ENCODE results near the gene MAP3K8.

MAP3K8 gene

DNA sequence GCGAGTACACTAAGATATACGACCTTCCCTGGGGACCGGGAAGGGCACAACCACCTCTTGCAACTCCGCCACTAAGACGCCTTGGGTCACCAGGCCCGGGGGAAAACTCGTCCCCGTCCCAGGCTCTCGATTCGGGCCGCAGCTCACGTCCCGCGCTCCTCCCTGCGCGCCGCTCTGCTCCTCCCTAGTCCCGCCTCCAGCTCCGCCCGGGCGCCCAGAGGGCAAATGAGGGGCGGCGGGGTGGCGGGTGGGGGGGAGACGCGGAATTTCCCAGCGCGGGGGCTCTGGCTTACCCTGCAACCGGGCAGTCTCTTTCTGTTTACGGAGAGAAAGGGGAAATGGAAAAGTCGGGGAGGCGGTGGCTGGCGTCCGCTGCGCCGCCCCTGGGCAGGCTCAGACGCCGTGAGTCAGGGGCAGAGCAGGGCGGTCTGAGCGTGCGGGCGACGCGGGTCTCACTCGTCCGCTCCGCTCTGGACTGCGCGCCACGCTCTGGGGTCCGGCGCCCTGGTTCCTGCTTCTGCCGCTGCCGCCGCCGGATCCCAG, at the start of gene MAP3K8:
TSS of gene MAP3K8 (plus strand) at position 455 of the 543 bp plus-strand sequence. CDS start 4,755 bp downstream, outside the sequence.
- DNase-seq = peak; percentile 89

DNA sequence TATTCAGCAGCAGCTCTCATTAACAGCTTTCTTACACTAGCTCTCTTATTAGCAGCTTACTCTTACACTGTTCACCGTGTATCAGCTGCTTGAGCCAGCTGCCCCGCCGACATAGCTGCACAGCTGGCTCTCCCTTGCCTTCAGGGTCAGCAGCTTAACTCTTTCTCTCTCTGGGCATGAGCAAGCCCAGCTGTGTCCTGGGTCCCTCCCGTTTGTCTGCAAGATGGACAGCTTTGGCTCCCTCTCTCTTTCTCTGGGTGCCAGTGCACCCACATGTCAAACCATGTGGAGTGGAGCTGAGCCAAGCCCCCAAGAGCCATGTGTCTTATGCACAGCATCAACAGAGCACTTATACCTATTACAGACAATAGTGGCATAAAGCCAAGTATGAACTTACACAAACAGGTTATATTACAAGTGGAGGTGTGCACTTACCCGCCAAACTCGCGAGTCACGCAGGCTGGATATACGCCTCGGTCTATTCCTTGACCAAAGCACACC, 49.2 kb upstream of the MAP3K8 start:
- DNase-seq = no peak

DNA sequence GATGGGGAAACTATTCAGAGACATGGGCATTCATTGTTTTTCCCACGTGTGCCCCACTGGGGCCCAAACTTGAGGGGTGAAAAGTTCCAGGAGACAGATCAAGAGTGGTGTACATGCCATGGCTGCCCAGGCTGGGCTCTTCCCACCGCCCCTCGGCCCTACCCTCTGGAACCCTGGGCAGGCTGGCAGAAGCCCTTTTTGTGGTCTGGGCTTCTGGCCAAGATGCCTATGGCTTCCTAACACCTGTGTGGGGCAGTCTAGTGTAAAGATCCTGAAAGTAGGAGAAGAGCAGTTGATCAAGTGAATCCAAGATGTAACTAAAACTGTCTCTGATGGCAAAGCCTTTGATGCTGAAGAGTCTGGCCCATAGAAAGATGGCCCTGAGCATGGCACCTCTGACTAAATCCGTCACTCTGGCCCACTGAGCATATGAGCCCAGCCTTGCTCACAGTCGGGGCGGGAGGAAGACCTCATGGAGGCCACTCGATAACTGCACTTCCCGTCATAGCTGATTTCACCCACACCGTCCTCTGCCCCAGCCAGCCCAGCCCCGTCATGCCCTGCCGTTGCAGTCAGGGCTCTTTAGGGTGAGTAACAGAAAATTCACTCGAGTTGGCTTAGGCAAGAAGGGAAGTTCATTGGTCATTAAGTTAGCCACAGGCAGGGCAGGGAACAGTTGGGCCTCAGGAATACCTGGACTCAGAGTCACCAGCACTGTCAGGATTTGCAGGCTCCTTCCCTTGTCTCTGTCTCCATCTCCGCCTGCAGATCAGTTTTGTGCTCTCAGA, 47.0 kb upstream of the MAP3K8 start:
- DNase-seq = no peak

DNA sequence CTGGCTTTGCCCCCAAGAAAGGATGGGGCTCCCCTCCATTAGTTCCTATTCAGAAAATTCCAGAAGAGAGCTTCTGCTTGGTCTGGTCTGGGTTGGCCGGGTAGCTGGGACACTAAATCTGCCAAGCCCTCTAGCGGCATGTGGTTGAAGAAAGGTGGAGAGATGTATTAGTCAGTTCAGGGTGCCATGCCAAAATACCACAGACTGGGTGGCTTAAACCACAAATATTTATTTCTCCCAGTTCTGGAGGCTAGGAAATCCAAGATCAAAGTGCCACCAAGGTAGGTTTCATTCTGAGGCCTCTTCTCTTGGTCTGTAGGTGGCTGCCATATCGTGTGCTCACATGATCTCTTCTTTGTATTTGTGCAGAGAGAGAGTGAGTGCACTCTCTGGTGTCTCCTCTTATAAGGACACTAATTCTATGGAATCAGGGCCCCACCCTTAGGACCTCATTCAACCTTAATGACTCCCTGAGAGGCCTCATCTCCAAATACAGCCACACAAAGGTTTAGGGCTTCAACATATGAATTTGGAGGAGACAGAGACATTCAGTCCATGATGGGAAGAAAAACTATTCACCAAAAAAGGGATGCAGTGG, 46.2 kb upstream of the MAP3K8 start:
- DNase-seq = no peak

DNA sequence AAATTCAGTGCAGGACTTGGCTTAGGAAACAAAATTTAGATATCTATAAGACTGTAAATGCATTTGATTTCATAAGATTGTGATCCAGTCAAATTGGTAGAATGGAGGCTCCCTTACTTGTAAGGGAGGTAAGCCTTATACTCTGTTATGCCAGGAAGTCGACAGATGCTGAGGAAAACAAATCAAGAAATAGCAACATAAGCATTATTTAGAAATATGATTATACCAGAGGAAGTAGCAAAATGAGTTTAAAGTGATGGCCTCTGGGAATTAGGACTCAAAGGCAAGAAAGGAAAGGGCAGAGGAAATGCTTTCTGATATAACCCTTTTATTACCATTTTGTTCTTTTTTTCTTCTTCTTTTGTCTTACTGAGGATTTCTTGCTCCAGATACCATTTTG, 44.4 kb upstream of the MAP3K8 start:
- no peak for DNase-seq

DNA sequence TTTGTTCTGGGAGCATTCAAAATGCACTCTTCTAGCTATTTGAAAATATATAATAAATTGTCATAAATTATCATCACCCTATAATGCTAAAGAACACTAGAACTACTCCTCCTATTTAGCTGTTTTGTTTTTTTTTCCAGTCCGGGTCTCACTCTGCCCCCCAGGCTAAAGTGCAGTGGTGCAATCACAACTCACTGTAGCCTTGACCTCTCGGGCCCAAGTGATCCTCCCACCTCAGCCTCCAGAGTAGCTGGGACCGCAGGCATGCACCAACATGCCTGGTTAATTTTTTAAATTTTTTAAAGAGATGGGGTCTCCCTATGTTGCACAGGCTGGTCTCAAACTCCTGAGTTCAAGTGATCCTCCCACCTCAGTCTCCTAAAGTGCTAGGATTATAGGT, 43.8 kb upstream of the MAP3K8 start:
- no peak for DNase-seq

DNA sequence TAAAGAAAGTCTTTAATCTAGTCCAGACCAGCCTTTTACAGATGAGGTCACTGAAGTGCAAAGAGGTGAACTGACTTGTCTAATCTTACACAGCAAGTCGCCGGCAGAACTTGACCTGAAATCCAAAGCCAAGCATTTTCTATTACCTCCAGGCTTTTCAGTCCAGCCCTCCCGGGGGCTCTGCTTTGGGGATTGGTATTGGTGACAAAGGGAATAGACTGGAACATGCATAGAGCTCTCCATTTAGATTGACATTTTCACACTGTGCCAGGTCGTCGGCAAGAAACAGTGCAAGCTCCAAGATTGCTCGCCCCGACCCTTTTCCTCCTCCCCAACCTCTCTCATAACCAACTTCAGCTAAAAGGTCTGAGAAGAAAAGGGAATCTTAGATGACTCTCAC, 42.7 kb upstream of the MAP3K8 start:
- no peak for DNase-seq

DNA sequence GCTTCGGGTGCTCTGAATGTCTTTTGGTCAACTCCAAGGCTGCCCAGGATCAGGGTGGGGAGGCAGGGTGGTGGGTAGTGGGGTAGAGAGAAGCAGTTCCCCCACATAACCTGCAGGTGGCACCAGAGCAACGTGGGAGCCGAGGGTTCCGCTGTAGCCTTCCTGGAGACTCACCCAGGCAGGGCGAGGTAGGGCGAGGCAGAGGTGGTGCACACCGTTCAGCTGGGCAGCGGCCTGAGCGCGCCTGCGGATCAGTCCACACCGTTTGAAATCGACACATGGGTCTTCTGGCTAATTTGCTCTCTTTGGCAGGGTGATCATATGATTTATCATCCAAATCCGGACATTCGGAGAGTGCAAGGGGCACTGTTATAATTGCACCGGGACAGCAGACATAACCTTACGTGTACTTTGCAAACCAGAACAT, 41.4 kb upstream of the MAP3K8 start:
- peak; percentile 76 for DNase-seq

DNA sequence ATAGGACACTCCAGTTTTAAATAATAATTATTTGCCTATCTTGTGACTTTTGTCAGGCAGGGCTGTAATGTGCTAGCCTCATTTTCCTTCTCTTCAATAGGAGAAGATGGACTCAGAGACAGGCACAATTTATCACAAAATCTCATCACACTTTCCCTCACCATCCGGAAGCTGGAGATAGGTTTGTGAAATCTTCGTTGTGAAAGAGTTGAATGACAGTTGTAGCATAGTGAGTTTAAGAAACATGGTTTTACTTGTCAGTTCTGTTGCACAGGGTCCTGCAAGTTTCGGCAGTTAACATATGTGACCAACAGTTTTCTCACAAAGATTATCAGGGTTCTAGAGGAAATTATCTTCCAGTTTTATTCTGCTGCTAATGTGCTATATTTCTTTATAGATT, 37.7 kb upstream of the MAP3K8 start:
- no peak for DNase-seq

DNA sequence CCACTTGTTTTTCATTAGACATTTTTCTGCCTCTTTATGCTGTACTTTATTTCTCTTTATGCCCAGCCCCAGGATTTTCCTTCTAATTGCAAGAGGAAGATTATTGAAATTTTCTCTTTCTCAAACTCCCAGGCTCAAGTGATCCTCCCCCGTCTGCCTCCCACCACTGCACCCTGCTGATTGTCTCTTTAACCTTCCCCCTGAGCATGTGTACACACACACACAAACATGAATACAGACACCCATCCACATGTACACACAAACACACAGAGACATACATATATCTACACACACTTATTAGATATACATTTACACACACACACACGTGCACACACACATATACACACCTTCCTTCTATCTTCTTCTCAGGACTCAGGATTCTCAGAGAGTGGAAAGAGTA, 37.3 kb upstream of the MAP3K8 start:
- DNase-seq = no peak

DNA sequence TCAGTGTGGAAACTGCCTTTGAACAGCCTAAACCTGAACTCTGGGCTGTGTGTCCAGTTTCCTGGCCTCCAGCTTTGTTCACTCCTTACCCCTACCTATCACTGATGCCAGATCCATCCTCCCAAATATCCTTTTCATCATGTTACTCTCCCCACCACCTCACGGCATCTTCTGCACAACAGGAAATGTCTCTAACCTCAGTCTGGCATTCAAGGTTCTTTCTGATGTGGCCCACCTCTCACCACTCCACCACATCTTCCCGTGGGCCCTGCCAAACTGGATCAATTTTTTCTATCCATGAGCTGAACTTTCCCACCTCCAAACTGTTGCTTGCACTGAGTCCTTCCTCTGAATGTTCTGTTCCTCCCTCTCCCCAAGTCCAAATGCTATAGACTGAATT, 35.8 kb upstream of the MAP3K8 start:
- DNase-seq = no peak

DNA sequence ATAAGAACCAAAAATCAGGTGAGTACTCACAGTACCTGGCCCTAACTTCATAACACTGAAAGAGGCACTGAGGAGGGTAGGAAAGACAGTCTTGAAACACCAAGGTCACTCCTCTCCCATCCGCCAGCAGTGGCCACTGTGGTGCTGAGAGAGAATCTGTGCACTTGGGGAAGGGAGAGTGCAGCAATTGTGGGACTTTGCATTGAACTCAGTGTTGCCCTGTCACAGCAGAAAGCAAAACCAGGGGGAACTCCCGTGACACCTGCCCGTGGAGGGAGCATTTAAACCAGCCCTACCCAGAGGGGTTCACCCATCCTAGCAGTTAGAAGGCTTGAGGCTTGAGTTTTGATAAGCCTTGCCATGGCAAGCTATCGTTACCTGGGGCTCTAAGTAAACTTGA, 35.2 kb upstream of the MAP3K8 start:
- DNase-seq = no peak

DNA sequence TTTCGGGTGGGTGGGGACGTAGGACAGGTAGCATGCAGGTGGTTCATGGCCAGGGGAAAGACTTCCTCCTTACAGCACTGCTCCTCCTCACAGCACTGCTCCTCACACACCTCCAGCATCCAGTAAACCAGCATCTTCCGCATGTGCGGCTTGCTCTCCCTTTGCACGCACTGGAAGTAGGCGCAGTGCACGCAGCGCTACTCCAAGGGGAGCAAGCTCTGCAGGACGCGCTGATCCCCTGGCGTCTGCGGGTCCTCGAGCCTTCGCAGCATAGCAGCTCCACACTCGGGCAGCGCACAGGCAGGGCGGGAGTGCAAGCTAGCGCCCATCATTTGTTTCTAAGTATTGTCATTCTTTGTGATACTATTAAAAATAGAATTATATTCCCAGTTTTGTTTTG, 30.5 kb upstream of the MAP3K8 start:
- DNase-seq = no peak

DNA sequence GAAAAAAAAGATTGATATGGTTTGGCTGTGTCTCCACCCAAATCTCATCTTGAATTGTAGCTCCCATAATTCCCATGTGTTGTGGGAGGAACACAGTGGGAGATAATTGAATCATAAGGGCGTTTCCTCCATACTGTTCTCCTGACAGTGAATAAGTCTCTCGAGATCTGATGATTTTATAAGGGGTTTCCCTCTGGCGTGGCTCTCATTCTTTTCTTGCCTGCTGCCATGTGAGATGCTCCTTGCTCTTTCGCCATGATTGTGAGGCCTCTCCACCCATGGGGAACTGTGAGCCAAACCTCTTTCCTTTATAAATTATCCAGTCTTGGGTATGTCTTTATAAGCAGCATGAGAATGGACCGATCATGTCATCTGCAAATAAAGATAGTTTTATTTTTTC, 29.4 kb upstream of the MAP3K8 start:
- DNase-seq = no peak

DNA sequence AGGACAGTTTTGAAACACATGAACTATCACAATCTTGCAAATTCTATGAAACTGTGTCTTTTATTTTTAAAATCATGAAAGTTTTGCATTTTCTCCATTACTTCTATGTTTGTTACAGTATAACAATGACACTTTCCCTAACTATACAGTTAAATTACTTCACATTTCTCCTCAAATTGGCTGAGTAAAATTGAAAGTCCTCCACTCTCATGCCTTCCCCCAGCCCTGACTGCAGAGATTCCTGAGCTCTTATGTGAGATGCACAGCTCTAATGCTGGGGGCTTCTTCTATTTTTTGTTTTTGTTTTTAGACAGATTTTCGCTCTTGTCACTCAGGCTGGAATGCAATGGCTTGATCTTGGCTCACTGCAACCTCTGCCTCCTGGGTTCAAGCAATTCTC, 22.7 kb upstream of the MAP3K8 start:
- no peak for DNase-seq

DNA sequence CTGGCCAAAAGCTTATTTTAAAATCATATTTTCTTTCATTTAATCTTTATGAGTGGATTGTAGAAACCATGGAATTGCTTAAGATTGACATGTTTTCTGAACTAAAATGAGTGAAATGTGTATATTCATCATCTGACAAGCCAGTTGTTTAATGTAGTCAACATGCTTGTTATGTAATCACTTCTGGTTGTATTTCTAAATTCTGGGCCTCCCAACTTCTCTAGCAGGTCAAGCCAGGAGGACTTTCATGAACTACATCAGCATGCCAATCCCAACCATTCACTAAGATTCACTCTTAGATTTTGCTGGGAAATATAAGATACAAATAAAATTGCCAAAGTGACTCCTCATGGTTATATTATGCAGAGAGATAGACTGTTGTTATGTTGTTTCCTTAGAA, 21.1 kb upstream of the MAP3K8 start:
- no peak for DNase-seq

DNA sequence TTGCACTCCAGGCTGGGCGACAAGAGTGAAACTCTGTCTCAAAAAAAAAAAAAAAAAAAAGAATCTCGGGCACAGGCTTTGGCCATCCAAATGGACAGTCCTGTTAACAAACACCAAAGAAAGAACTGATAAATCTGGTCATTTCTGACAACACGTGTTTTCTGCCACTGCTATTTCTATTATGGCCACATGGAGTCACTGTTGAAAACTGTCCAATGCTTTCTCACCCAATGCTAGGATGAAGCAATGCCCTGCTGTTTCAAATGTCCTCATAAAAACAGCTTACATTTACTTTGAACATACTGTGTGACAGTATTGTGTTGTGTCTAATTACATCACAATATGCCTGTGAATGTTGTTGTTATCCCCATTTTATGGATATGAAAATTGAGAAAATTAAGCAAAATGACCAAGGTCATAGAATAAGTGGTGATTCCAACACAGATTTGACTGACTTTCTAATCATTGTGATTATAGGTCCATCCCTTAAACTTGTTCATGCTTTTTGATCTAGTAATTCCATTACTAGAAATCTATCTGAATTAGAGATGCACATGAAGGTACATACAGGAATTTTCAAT, 19.9 kb upstream of the MAP3K8 start:
- DNase-seq = peak; percentile 70

DNA sequence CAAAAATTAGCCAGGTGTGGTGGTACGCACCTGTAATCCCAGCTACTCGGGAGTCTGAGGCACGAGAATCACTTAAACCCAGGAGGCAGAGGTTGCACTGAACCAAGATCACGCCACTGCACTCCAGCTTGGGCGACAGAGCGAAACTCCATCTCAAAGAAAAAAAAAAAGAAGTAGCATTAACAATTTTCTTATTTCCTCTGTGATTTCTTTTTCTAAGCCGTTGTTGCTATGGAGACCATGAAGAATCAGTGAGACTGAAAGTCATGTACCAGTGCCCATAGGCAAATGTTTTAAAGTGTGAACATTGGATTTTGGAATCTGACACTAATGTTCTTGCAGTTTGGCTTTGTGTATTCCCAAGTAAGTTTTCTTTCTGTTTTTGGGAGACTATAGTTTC, 18.4 kb upstream of the MAP3K8 start:
- DNase-seq = no peak

DNA sequence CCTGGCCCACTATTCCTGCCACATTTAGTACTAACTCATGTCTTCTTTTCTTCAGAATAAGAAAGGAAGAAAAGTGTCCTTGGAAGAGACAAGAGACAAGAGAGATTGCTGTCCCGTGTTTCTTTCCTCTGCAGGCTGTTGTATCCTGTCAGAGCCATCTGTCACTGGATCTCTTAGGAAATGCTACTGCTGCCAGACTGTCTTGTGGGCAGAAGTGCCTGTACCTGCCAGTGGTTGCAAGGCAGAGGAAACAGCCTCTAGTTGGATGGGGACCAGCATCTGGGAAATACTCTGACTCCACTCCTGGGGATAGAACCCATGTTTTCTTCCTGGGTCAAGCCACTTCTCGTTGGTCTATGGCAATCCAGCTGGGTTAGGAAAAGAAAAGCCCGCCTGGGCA, 16.7 kb upstream of the MAP3K8 start:
- DNase-seq = no peak

DNA sequence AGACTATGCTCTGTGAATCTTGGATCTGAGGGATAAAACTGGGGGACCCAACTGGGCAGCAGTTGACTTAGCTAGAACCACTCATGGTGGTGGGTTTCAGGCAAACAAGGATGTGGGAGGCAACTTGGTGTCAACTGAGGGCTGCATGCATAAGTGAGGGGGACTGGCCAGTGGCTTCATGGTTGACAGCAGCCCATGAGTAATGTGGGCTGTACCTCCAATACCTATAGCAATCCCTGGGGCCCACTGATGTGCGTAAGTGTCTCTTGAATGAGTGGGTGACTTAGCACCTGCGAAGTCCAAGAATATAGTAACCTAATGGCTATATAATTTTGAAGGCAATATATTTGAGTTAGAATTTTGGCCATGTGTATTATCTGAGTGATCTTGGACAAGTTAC, 13.7 kb upstream of the MAP3K8 start:
- no peak for DNase-seq

DNA sequence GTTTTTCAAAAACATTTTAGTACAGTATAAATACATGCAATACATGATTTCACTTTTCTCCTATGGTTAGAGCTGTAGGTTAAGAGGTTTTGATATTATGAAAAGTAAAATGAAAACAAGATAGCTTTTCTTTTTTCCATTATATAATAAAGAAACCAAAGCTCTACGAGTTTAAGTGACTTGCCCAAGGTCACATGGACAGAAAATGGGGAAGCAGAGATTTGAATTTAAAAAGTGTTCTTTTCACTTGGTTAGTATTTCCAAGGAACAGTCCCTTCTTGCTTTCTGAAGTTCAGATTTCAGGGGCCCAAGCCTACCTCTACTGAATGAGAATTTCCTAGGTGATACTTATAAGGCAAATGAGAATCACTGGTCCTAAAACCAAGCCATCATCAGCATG, 13.2 kb upstream of the MAP3K8 start:
- DNase-seq = no peak

DNA sequence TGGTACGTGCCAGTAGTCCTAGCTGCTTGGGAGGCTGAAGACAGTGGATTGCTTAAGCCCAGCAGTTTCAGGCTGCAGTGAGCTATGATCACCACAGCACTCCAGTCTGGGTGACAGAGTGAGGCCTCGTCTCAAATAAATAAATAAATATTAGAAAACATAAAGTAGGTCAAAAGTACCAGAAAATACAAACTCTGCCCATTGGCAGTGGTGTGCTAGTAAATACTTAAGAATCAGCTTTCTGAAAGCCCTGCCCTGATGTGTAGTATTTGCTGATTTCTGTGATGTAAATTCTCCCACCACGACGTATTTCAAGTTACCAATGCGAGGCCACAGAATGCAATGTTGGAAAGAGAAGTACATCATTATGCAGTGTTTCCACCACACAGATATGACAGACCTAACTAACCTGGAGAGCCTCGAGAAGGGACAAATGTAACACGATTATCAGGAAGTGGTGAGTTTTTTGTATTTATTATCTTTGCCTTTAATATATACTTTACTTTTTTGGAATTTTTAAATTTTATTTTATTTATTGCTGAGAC, 11.8 kb upstream of the MAP3K8 start:
- DNase-seq = no peak

DNA sequence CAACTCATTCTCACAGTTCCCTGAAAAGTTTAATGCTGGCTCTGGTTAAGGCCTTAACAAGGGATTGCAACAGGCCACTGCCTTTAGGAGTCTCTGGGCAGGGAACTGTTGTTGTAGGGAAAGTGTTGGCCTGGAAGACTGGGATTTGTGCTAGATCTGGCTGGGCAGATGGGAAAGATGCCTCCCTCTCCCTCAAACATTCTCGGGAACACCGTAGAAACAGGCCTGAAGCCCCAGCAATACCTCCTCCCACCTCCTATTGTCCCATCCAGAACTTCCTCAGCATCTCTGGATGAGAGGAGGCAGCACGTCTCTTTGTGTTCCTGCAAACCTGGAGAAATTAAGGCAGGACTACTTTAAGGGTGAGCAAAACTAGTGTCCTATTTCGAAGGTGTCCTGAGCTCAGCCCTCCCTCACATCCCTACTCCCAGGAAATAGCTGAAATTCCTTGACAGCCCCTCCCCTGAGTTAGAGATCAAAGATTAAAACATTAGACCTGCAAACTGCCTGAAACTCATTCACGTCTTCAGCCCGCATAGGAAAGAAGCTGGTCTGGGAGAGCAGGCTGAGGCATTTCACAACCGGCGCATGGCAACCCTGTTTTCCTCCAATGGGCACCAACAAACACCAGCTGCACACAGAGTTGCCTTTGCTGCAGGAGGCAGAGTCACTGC, 10.9 kb upstream of the MAP3K8 start:
- DNase-seq = no peak
